AG04449 (cell line): ENCODE data around the gene TARDBP.
"Not testable (repeated sequence)": the region's sequence is repeated elsewhere in the genome, so short reads cannot be mapped to it uniquely, and the experiment has no call there.

Source experiments
- CTCF ChIA-PET: fragments of 350-600 bp; formaldehyde crosslinking; extraction: SDS; loops from one replicate; lab custom pipeline; 2021; ENCODE audit warnings: antibody characterized with exemption; lab: Yijun Ruan, JAX
- POLR2A ChIA-PET: fragments of 400-600, 350-600 bp; formaldehyde crosslinking; extraction: SDS; loops from one replicate; lab custom pipeline; 2020; ENCODE audit warnings: antibody characterized with exemption, inconsistent platforms; lab: Yijun Ruan, JAX
- DNase-seq: peaks from one replicate; pipeline ENCODE4 v3.0.0-alpha.2; 2010; ENCODE audit warnings: low read depth, low spot score
- H3K4me3 ChIP-seq: 2 replicates; pipeline ENCODE4 v1.5.1; 2011; ENCODE audit warnings: low read depth, mild to moderate bottlenecking, control low read depth, low read length
- TF ChIP-seq, protein P1 (sequence below): IDR thresholded peaks from one replicate; pipeline ENCODE4 v1.5.1; 2011; ENCODE audit warnings: mild to moderate bottlenecking, moderate library complexity, low read length, control low read depth, inconsistent platforms; ENCODE audit not compliant: insufficient read depth; ENCODE audit errors: missing control alignments

Gene TARDBP

DNA sequence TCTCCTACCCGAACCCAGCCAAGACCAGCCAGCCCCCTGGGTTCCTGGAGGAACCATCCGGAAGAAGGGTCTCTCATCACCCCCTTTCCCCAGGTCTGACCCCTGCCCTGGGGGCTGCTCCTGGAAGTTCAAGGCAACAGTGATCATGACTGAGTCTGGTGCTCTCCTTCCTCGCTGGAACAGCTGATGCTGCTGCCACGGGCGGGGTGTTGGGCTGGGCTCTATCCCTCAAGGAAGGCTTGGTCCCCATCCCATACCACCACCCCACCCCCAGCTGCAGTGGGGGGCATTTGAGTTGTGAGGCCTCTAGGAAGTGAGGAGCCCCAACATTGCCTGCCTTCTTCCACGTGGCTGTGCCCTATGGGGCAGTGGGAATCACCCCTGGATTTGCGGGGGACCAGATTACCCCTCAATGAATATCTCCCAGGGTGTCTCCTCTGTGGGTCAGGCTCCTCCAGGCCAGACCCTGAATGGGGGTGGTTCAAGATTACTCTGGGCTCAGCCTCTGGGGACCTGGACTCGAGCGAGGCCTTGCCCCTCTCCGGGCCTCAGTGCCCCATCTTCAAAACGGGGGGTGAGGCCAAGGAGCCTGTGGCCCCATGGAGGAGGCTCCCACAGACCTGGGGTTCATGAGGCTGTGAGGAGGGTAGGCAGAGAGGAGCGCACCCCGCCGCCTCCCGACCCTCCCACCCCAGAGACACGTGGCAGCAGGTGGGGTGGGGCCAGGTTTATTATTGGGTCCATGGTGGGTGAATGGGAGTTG is 31.8 kb downstream of the TARDBP start:
- ChIA-PET POLR2A (no interaction called here), CTCF (no interaction called here)
- TF ChIP-seq, protein P1, sequence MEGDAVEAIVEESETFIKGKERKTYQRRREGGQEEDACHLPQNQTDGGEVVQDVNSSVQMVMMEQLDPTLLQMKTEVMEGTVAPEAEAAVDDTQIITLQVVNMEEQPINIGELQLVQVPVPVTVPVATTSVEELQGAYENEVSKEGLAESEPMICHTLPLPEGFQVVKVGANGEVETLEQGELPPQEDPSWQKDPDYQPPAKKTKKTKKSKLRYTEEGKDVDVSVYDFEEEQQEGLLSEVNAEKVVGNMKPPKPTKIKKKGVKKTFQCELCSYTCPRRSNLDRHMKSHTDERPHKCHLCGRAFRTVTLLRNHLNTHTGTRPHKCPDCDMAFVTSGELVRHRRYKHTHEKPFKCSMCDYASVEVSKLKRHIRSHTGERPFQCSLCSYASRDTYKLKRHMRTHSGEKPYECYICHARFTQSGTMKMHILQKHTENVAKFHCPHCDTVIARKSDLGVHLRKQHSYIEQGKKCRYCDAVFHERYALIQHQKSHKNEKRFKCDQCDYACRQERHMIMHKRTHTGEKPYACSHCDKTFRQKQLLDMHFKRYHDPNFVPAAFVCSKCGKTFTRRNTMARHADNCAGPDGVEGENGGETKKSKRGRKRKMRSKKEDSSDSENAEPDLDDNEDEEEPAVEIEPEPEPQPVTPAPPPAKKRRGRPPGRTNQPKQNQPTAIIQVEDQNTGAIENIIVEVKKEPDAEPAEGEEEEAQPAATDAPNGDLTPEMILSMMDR, result no peak
- DNase-seq, result no peak
- H3K4me3 ChIP-seq, result no peak overlapping the region

- H3K4me3 ChIP-seq, result no peak overlapping the region
- POLR2A ChIA-PET, result no interaction called here
- no peak for DNase-seq
- TF ChIP-seq, protein P1, result no peak
- CTCF ChIA-PET, result interaction anchor here (13.9 kb wide), 1 partner anchor 7 kb away, joined by 161 read pairs; no protein-coding TSS in a partner anchor
Observed at GRCh38 chr1:11044849-11045427, 32.5 kb downstream of the TARDBP start.

DNA sequence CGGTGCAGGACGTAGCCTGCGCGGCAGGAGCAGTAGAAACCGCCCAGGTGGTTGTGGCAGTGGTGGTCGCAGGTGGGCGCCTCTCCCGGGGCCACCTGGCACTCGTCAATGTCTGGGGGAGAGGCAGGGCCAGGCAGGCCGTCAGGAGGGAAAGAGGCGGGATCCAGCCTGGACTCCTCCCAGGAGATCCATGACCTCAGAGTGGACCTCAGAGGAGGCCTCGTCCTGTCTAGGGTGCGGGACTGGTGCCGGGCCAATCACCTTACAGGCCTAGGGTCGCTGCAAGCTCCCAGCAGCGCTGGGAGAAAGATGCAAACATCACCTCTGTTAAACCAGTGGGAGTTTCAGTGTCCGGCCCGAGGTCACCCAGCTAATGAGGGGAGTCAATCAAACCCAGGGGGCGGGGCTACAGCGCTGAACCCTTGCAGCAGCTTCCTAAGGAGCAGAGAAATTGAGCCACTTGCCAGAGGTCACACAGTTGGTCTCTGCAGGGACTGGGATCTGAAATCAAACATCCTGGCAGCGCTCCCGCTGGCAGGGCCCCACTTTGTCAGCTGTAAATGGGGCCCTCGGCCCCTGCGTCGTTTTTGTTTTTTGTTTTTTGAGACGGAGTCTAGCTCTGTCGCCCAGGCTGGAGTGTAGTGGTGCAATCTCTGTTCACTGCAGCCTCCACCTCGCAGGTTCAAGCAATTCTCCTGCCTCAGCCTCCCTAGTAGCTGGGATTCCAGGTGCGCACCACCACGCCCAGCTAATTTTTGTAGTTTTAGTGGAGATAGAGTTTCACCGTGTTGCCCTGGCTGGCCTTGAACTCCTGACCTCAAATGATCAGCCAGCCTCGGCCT is 33.2 kb downstream of the TARDBP start:
- DNase-seq, result no peak
- no peak overlapping the region for H3K4me3 ChIP-seq
- POLR2A ChIA-PET, result no interaction called here
- CTCF ChIA-PET, result interaction anchor here (13.9 kb wide), 1 partner anchor 7 kb away, joined by 161 read pairs; no protein-coding TSS in a partner anchor
- TF ChIP-seq, protein P1, result no peak

DNA sequence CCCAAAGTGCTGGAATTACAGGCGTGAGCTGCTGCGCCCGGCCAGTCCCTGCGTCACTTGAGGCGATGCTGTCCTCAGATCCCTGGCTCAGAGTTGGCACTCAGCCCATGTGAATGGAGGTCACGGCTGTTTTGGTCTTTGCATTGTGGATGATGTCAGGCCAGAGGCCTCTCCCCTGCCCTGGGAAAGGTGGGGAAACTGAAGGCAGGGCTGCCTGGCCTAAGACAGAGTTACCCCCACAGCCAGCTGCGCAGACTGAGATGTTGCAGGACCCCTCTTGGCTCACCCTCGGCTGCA is 33.8 kb downstream of the TARDBP start:
- ChIA-PET CTCF (interaction anchor here (13.9 kb wide), 1 partner anchor 8 kb away, joined by 161 read pairs; no protein-coding TSS in a partner anchor), POLR2A (no interaction called here)
- H3K4me3 ChIP-seq, result no peak overlapping the region
- TF ChIP-seq, protein P1, result no peak
- DNase-seq, result no peak

- TF ChIP-seq, protein P1, result no peak
- no peak for DNase-seq
- ChIA-PET POLR2A (no interaction called here), CTCF (interaction anchor here (13.9 kb wide), 1 partner anchor 8 kb away, joined by 161 read pairs; no protein-coding TSS in a partner anchor)
- no peak within 1 kb of the TSS for H3K4me3 ChIP-seq
Observed at GRCh38 chr1:11046625-11047365, 34.3 kb downstream of the TARDBP start, which contains the start of gene MASP2. MASP2 (minus strand) TSS chr1:11047239; CDS start chr1:11047207, 32 bp downstream.

DNA sequence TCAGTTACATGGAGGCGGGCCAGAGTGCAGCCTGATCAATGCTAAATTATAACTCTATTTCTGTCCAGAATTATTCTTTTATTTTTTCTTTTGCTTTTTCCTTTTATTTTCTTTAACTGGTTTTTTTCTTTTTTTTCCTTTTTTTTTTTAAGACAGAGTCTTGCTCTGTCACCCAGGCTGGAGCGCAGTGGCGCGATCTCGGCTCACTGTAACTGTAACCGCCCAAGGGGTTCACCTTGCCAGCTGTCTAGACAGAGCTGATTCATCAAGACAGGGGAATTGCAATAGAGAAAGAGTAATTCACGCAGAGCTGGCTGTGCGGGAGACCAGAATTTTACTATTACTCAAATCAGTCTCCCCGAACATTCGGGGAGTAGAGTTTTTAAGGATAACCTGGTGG is 38.7 kb downstream of the TARDBP start:
- ChIA-PET CTCF (interaction anchor here (1.2 to 13.9 kb wide), 3 partner anchors 13 to 595 kb away, joined by 3 to 161 read pairs (median 4); no protein-coding TSS in a partner anchor), POLR2A (interaction anchor here (0.9 to 1.2 kb wide), 3 partner anchors 9 to 13 kb away, joined by 3 to 5 read pairs (median 4); partner anchors contain the start of gene SRM)
- H3K4me3 ChIP-seq, DNase-seq: not testable (repeated sequence)
